GM12872 (cell line): Measurements from ENCODE around the gene GCSAM.

Experiments
- TF ChIP-seq, protein P1 (sequence below): IDR thresholded peaks from 3 replicates; pipeline ENCODE4 v1.5.1; 2011; ENCODE audit warnings: low read depth, mild to moderate bottlenecking, low read length, moderate library complexity; ENCODE audit not compliant: insufficient read depth

GCSAM gene

GRCh38 chr3:112097378-112097777 is 35.7 kb downstream of the GCSAM start:
- TF ChIP-seq, protein P1, sequence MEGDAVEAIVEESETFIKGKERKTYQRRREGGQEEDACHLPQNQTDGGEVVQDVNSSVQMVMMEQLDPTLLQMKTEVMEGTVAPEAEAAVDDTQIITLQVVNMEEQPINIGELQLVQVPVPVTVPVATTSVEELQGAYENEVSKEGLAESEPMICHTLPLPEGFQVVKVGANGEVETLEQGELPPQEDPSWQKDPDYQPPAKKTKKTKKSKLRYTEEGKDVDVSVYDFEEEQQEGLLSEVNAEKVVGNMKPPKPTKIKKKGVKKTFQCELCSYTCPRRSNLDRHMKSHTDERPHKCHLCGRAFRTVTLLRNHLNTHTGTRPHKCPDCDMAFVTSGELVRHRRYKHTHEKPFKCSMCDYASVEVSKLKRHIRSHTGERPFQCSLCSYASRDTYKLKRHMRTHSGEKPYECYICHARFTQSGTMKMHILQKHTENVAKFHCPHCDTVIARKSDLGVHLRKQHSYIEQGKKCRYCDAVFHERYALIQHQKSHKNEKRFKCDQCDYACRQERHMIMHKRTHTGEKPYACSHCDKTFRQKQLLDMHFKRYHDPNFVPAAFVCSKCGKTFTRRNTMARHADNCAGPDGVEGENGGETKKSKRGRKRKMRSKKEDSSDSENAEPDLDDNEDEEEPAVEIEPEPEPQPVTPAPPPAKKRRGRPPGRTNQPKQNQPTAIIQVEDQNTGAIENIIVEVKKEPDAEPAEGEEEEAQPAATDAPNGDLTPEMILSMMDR: no peak

GRCh38 chr3:112096176-112096575 is 36.9 kb downstream of the GCSAM start:
- TF ChIP-seq, protein P1: no peak

- TF ChIP-seq, protein P1: no peak
These were observed 37.3 kb downstream of the GCSAM start for GRCh38 chr3:112095731-112096130.

GRCh38 chr3:112093180-112093522 is 39.9 kb downstream of the GCSAM start:
- TF ChIP-seq, protein P1: no peak

DNA sequence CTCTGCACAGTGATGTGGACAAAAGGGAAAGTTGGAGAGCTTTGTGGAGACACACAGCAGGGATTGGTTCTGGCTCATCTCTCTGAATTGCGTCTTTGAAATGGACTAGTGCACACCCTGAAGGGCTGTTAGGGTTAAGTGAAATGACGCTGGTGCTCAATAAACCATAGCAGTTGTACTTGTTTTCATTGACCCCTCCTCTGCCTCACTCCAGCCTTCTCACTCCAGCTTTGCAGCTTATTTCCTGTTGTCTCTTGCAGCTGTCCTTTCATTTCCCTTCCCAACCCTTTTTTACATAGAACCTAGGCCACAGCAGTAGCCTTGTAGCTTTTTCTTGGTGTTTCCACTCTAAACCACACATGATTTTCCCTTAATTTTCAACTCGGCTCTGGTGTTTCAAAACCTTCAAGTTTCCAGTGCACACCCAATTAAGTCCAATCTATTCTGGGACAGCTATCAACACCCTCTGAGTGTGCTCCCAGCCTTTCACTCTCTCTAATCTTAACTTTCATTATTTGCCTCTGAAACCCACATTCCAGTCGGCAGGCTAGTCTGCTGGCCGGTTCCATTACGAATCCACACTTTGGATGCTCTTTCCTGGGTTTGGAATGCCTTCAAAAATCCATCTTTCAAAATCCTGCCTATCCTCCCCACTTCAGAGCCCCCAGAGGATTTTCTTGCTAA is 40.4 kb downstream of the GCSAM start:
- TF ChIP-seq, protein P1: no peak

- TF ChIP-seq, protein P1: no peak
These were observed 42.0 kb downstream of the GCSAM start for GRCh38 chr3:112090887-112091586.

DNA sequence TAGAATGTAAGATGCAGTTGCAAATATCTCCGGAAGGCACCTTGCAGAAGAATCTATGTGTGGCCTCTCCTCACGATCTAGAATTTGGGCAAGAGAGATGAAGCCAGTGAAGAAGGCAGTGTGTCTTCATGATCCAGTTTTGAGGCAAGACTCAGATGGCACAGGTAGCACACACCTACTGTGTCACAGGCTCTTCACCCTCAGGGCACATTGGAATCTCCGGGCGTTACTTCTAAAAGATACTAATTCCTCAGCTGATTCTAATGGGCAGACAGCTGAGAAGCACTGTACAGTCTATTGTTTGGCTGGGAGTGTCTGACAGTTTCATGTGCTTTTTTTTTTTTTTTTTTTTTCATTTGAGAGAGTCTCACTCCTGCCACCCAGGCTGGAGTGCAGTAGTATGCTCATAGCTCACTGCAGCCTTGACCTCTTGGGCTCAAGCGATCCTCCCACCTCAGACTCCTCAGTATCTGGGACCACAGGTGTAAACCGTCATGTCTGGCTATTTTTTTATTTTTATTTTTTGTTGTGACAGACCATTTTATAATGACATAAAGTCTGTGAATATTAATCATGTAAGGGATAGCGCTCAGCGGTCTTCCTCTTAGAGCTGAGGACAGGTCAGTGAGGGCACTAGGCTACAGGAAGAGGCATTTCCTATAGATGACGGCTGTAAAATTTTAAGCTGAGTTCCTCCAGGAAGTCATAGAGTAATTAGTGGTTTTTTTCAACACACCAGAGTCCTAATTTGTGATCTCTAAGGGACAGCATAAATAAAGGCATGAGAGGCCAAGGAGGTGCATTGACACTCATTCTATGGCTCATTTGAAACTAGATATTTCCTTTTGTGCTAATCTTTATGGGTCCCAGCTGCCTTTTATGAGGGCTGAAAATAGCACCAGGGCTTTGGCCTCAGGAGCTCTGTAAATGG is 42.8 kb downstream of the GCSAM start:
- TF ChIP-seq, protein P1: no peak
